Heart right ventricle (tissue), 16 donors: ENCODE results near the gene CLIP4. TPM values are rescaled to one million over a fixed set of nuclear protein-coding genes. Genes with fewer than 3 reads are reported as not detected.

Source experiments
- ATAC-seq, 8 donors: fragments of 200-7000 bp; cut with Tn5 transposase; one replicate each; pipeline ENCODE4 v1.9.1; 2020; ENCODE audit warnings: mild to moderate bottlenecking in 8 of 8, moderate library complexity in 8 of 8, moderate number of reproducible peaks in 1 of 8
- DNase-seq, 2 donors: peaks; one replicate each; pipeline ENCODE4 v3.0.0-alpha.2; 2020
- H3K27ac ChIP-seq, 10 donors: fragments of 200-600 bp; sonication (generic) in 2 of 10; one replicate each; pipeline versions ENCODE4 v1.5.0 to v1.8.0; 2020 to 2022; ENCODE audit warnings: mild to moderate bottlenecking in 3 of 10
- H3K27me3 ChIP-seq, 7 donors: fragments of 200-600 bp; one replicate each; pipeline ENCODE4 v1.8.0; 2021 to 2022; ENCODE audit warnings: mild to moderate bottlenecking in 2 of 7
- H3K36me3 ChIP-seq, 9 donors: fragments of 200-600 bp; sonication (generic) in 1 of 9; one replicate each; pipeline versions ENCODE4 v1.5.0 to v1.8.0; 2020 to 2022; ENCODE audit warnings: mild to moderate bottlenecking in 2 of 9
- H3K4me1 ChIP-seq, 9 donors: fragments of 200-600 bp; sonication (generic) in 1 of 9; one replicate each; pipeline versions ENCODE4 v1.5.0 to v1.8.0; 2020 to 2022; ENCODE audit warnings: mild to moderate bottlenecking in 4 of 9
- H3K4me3 ChIP-seq, 10 donors: fragments of 200-600 bp; sonication (generic) in 2 of 10; one replicate each; pipeline versions ENCODE4 v1.5.0 to v1.8.0; 2020 to 2022; ENCODE audit warnings: mild to moderate bottlenecking in 7 of 10, moderate library complexity in 2 of 10
- H3K9me3 ChIP-seq, 11 donors: fragments of 200-600 bp in 10 of 11; sonication (generic) in 2 of 11; one replicate each; pipeline versions ENCODE4 v1.5.0 to v1.8.0; 2013 to 2022; ENCODE audit warnings: mild to moderate bottlenecking in 2 of 11, control low read depth in 1 of 11, moderate library complexity in 1 of 11
- CTCF ChIP-seq, 9 donors: fragments of 200-600 bp; sonication (generic) in 2 of 9; IDR thresholded peaks; one replicate each; pipeline versions ENCODE4 v1.5.0 to v1.8.0; 2021 to 2022; ENCODE audit warnings: antibody characterized with exemption in 9 of 9, mild to moderate bottlenecking in 5 of 9, moderate library complexity in 1 of 9
- WGBS, 2 donors: extraction: QIAGEN DNeasy Blood & Tissue Kit; methylation state at CpG; one replicate each; pipeline ENCODE4 v1.1.7; 2013; ENCODE audit warnings: inconsistent platforms in 1 of 2; 5-methylcytosine and 5-hydroxymethylcytosine counted together
- intact Hi-C, 10 donors: fragments of 100-400 bp; cut with DNase I; formaldehyde crosslinking; loops; one replicate each; pipeline versions ENCODE4 v1.11.1 to v1.14.2; 2022
- polyA plus RNA-seq, 2 donors: library from polyadenylated mRNA; stranded (reverse); fragments of 200-250 nt; gene quantifications; one replicate each; pipeline ENCODE4 v1.2.3, GENCODE V29; 2013
- total RNA-seq, 10 donors: library from RNA; stranded (reverse); fragmentation: NEBNext Ultra II Directional in 3 of 10; extraction: Animal tissue kit (Norgen Biotek cat#: 25700) in 3 of 10; gene quantifications; one replicate each; pipeline versions ENCODE4 v1.2.1 to v1.2.4, GENCODE V29; 2021 to 2023
- donor health status: Arrhythmogenic right ventricular cardiomyopathy.
- donor health status: ischemic (EF 13 %, LVEDD 7.1; RV severe dilation, severe dysfunction).
- donor health status: healthy with polysubstance abuse.
- donor health status: DM: no; HTN: yes; CAD: no.
- donor health status: DM: no; HTN: no; CAD: no.
- donor health status: ischemic (EF 25% LVEDD 6.9; RV normal size, moderate dysfunction).
- donor health status: ischemic (EF 25% LVEDD 5.7; RV mildly dilated, moderate dysfunction).
- donor health status: healthy.
- donor health status: DM: yes; HTN: yes; CAD: no.
- donor health status: Ischemic cardiomyopathy.
- donor health status: ischemic (EF 35%, LVEDD 5.7; RV mildly dilated, moderate dysfunction).
- donor health status: nonischemic (EF 11% LVEDD 7.7; RV severe dilation, severe dysfunction).
- donor health status: DM: yes; HTN: yes; CAD: no.
- donor health status: PGD.
- donor health status: ischemic (EF 29% LVEDD 5.4; RV normal size, mild dysfunction).
- donor health status: nonischemic (EF 23%, LVEDD 6.1; RV moderate dilation, normal function).

CLIP4 gene
- total and polyA plus RNA-seq, 12 donors = 8.3 to 55.2 (median 42.8) TPM

- Histone ChIP-seq H3K27ac (peak overlapping the region in 9 of 10 donors; percentile 75 to 93 (median 84)), H3K36me3 (no peaks in the 10 kb centered on the region), H3K4me1 (peaks cover 0 to 52% (median 29%) of the 10 kb centered on the region in 9 donors), H3K4me3 (peak overlapping the region in 6 of 10 donors; percentile 72 to 85 (median 76)), H3K9me3 (no peaks in the 10 kb centered on the region), H3K27me3 (peaks cover 0 to 8% (median 0%) of the 10 kb centered on the region in 7 donors)
- DNase-seq (no peak), ATAC-seq (peak in 5 of 8 donors; percentile 6 to 39 (median 12))
- 76 to 80% methylated on average over 10 of the region's 10 CpGs for WGBS, 2 donors
- TF ChIP-seq CTCF (IDR thresholded peaks at IDR 0.05) = no peak
- intact Hi-C loops = loop anchor here in 2 of 10 donors (5.0 to 10.0 kb wide), 3 partner anchors 37 to 100 kb away; no protein-coding TSS in a partner anchor
These were observed 649 bp upstream of the CLIP4 start for GRCh38 chr2:29114586-29114945.

DNA sequence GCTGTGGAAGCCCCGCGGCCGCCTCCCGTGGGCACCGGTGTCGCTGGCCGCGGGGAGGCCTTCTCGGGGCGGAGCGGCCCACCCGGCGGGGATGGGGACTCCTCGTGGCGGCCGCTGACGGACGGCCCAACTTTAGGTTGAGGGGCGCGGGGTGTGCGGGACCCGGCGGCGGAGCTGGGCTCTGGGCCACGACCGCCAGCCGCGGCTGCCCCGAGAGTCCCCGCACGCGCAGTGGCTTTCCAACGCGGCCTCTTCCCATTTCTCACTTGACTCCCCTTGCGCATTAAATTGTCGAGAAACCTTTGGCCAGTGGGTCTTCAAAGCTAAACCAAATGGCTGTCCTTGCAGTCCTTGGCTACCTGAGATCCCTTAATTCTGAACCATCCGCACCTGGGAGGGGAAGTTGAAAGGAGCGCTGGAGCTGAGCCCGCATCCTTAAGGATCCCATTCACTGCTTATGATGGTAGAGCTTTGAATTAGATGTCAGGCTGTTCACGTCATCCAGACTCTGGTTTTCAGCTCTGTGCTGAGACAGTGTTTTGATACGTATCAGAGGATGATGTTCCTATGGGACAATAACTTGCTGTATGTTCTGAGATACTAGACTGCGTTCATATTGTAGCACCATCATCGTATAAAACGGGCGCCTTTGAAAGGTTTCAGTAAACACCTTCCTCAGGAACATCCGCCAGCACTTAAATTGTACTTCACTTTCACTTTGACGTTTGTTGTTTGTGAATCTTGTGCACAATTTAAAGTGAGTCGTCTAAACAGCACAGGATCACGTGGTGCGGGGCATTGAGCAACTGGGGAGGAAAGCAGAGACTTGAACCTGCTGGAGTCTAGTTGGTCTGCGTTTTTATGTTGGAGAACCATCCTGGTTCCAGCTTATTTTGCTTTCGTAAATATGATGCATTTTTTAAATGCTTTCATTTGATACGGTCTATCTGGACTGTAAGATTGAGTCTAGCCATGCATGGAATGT, 874 bp downstream of the CLIP4 start:
- Histone ChIP-seq H3K36me3 (no peaks in the 10 kb centered on the region), H3K4me1 (peaks cover 0 to 55% (median 34%) of the 10 kb centered on the region in 9 donors), H3K27me3 (peaks cover 0 to 8% (median 0%) of the 10 kb centered on the region in 7 donors), H3K4me3 (peak overlapping the region; percentile 43 to 88 (median 74)), H3K27ac (peak overlapping the region; percentile 6 to 93 (median 84)), H3K9me3 (no peaks in the 10 kb centered on the region)
- intact Hi-C loops = loop anchor here in 3 of 10 donors (1.0 to 10.0 kb wide), 4 partner anchors 49 to 135 kb away; partner anchors contain the start of gene TOGARAM2 (in 1 of the 3)
- DNase-seq (peak; percentile 30 to 54), ATAC-seq (peak; percentile 19 to 49 (median 37))
- 8 to 13% methylated on average over 40 to 53 of the region's 53 CpGs for WGBS, 2 donors
- no peak for TF ChIP-seq CTCF (IDR thresholded peaks at IDR 0.05)

DNA sequence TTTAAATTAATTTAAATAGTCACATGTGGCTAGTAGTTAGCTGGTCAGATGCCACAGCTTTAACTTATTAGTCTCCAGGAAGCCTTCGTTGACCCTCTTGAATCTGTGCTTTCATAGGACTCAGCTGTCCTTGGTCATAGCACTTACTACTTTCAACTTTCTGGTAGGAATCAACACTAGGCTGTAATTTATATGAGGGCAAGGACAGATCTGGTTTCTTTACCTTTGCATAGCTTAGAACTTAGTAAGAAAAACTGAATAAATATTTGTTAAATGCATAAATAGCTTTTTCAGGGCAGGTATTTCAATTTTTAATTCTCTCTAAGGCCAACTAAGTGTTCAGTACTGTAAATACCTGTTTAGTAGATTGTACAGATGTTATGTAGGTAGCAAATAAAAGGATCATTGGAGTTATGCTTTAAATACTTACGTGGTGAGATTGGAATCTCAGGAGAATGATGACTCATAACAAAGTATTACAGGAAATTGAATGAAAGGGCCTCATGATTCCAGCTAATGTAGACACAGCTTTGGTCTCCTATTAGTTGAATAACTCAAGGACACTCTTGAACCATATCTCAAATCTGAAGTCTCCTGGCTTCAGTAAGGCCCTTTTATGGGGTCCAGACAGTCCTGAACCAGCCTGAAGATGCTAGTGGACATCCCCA, 2.6 kb downstream of the CLIP4 start:
- WGBS, 2 donors = 70 to 72% methylated on average over 2 of the region's 2 CpGs
- no peaks in the 10 kb centered on the region for H3K9me3 ChIP-seq
- DNase-seq (no peak), ATAC-seq (no peak)
- H3K4me3 ChIP-seq = no peak overlapping the region
- H3K27me3 ChIP-seq = peaks cover 0 to 8% (median 0%) of the 10 kb centered on the region in 7 donors
- peaks cover 0 to 55% (median 34%) of the 10 kb centered on the region in 9 donors for H3K4me1 ChIP-seq
- no peak for TF ChIP-seq CTCF (IDR thresholded peaks at IDR 0.05)
- H3K36me3 ChIP-seq = peaks cover 0 to 15% (median 0%) of the 10 kb centered on the region in 9 donors
- intact Hi-C loops = loop anchor here in 3 of 10 donors (2.0 to 10.0 kb wide), 3 partner anchors 50 to 105 kb away; no protein-coding TSS in a partner anchor
- no peak overlapping the region for H3K27ac ChIP-seq

DNA sequence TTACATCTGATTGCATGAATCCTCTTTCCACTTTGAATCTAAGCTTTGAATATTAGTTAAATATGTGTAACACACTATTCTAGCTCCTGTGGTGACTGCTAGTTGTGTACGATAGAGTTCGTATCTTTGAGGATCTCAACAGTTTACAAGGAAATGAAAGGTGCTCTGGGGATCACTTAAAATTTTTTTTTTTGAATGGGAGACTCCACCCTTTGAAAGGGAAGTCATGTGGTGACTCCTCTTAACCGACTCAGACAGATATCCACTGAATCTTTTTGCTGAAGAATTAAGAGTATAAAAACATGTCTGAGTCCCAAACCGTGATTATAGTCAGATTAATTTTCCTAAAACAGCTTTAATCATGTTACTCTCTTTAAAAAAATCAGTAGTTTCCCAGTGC, 4.0 kb downstream of the CLIP4 start:
- no peak for ATAC-seq
- Histone ChIP-seq H3K36me3 (peaks cover 0 to 30% (median 0%) of the 10 kb centered on the region in 9 donors), H3K27ac (no peak overlapping the region), H3K4me3 (no peak overlapping the region), H3K27me3 (peaks cover 0 to 8% (median 0%) of the 10 kb centered on the region in 7 donors), H3K4me1 (peaks cover 0 to 47% (median 28%) of the 10 kb centered on the region in 9 donors), H3K9me3 (peaks cover 0 to 13% (median 0%) of the 10 kb centered on the region in 11 donors)
- WGBS, 2 donors = 62 to 68% methylated on average over 4 of the region's 4 CpGs
- DNase-seq = no peak
- TF ChIP-seq CTCF (IDR thresholded peaks at IDR 0.05) = no peak
- intact Hi-C loops = loop anchor here in 2 of 10 donors (5.0 to 10.0 kb wide), 2 partner anchors 52 to 104 kb away; no protein-coding TSS in a partner anchor
